OCI-LY7 (cell line): ENCODE measurements around the gene SIAH1. TPM values are rescaled to one million over a fixed set of nuclear protein-coding genes. Genes with fewer than 3 reads are reported as not detected.
A peak's percentile ranks its signal among the peaks of the same experiment; 100 is the strongest.

Experiments
- Bru-seq: library from RNA; stranded (reverse); fragments of 400-500 nt; gene quantifications from one replicate; lab custom pipeline; 2021; lab: Mats Ljungman, UMichigan
- BruChase-seq, 2 experiments: library from RNA; stranded (reverse); fragments of 400-500 nt; gene quantifications; one replicate each; lab custom pipeline; 2021; lab: Mats Ljungman, UMichigan
- BruUV-seq: library from RNA; stranded (reverse); fragments of 400-500 nt; replicated peaks from 2 replicates; lab custom pipeline; 2021; lab: Mats Ljungman, UMichigan
- CTCF ChIA-PET: fragments of 300-600 bp; sonication (Branson Sonifier 250); formaldehyde crosslinking; loops from one replicate; lab custom pipeline; 2022; ENCODE audit warnings: antibody characterized with exemption; ENCODE audit not compliant: unreplicated experiment; lab: Charles Lee
- POLR2A ChIA-PET: fragments of 300-600 bp; sonication (Branson Sonifier 250); formaldehyde crosslinking; loops from one replicate; lab custom pipeline; 2022; ENCODE audit warnings: antibody characterized with exemption; lab: Charles Lee
- DNase-seq: peaks from one replicate; pipeline ENCODE4 v3.0.0-alpha.2; 2015; ENCODE audit warnings: low spot score
- H2AFZ ChIP-seq: fragments of 200-600 bp; sonication (generic), shearing (Covaris generic); 2 replicates; pipeline ENCODE4 v1.6.1; 2014; ENCODE audit warnings: mild to moderate bottlenecking, antibody characterized with exemption, low read length, moderate library complexity
- H3K27ac ChIP-seq: fragments of 200-600 bp; sonication (generic); 2 replicates; pipeline ENCODE4 v1.5.1; 2014; ENCODE audit warnings: mixed run types, low read depth, mild to moderate bottlenecking, moderate library complexity, low read length, inconsistent platforms; ENCODE audit not compliant: poor library complexity, severe bottlenecking
- H3K36me3 ChIP-seq: fragments of 200-600 bp; sonication (generic); 2 replicates; pipeline ENCODE4 v1.6.1; 2014; ENCODE audit warnings: mild to moderate bottlenecking, antibody characterized with exemption, low read length, moderate library complexity, mixed read lengths; ENCODE audit not compliant: insufficient read depth
- H3K4me1 ChIP-seq: fragments of 200-600 bp; sonication (generic); 2 replicates; pipeline ENCODE4 v1.5.1; 2014; ENCODE audit warnings: mild to moderate bottlenecking, low read length; ENCODE audit not compliant: insufficient read depth, poor library complexity, severe bottlenecking
- H3K4me2 ChIP-seq: fragments of 200-600 bp; sonication (generic); 2 replicates; pipeline ENCODE4 v1.6.1; 2014; ENCODE audit warnings: mild to moderate bottlenecking, low read length
- H3K4me3 ChIP-seq: fragments of 200-600 bp; sonication (generic); 2 replicates; pipeline ENCODE4 v1.5.1; 2014; ENCODE audit warnings: mild to moderate bottlenecking, low read depth, low read length; ENCODE audit not compliant: poor library complexity, severe bottlenecking
- H3K79me2 ChIP-seq: fragments of 200-600 bp; sonication (generic); 2 replicates; pipeline ENCODE4 v1.6.1; 2016; ENCODE audit warnings: low read depth, mild to moderate bottlenecking, low read length, moderate library complexity, mixed read lengths; ENCODE audit not compliant: insufficient read depth
- H3K9me2 ChIP-seq: fragments of 200-600 bp; sonication (generic); 2 replicates; pipeline ENCODE4 v1.6.1; 2016; ENCODE audit warnings: mild to moderate bottlenecking, low read length, mixed read lengths; ENCODE audit not compliant: insufficient read depth
- H3K9me3 ChIP-seq: fragments of 200-600 bp; sonication (generic); 2 replicates; pipeline ENCODE4 v1.6.1; 2014; ENCODE audit warnings: mild to moderate bottlenecking, mixed run types, low read length, mixed read lengths
- H4K20me1 ChIP-seq: fragments of 200-600 bp; sonication (generic); 2 replicates; pipeline ENCODE4 v1.6.1; 2014; ENCODE audit warnings: mild to moderate bottlenecking, antibody characterized with exemption, low read length, moderate library complexity, mixed read lengths; ENCODE audit not compliant: insufficient read depth
- CTCF ChIP-seq: fragments of 200-600 bp; sonication (generic); conservative IDR thresholded peaks from 2 replicates; pipeline ENCODE4 v1.5.1; 2014; ENCODE audit warnings: mild to moderate bottlenecking, antibody characterized with exemption, low read length, moderate library complexity, mixed read lengths
- EZH2phosphoT487 ChIP-seq: fragments of 200-600 bp; sonication (generic); IDR thresholded peaks from 2 replicates; pipeline ENCODE4 v1.6.1; 2018; ENCODE audit warnings: low read depth, borderline replicate concordance, mild to moderate bottlenecking, mixed run types, antibody characterized with exemption, low read length, moderate library complexity, mixed read lengths
- intact Hi-C: fragments of 100-400 bp; cut with micrococcal nuclease; formaldehyde crosslinking; loops from one replicate; pipeline ENCODE4 v1.10.0; 2022; ENCODE audit not compliant: unreplicated experiment
- long read RNA-seq: library from polyadenylated mRNA; stranded (forward); transcript quantifications from one replicate; pipeline ENCODE4 v2.0.0, GENCODE V29; 2022
- total RNA-seq, 2 experiments: library from RNA; depleted of rRNA in 1 of 2; stranded (reverse); fragments of >200 nt in 1 of 2; shearing (Covaris generic) in 1 of 2; gene quantifications; 2 replicates each; pipeline ENCODE4 v1.2.3, GENCODE V29; 2014 to 2022

SIAH1 gene
- total RNA-seq (2014; rRNA removed; shearing (Covaris generic)) (15.7 and 22.8 TPM in 2 replicates), total RNA-seq (2022) (18.9 and 23.1 TPM in 2 replicates), Bru-seq, nascent RNA (percentile 91 among the genes with signal in this experiment), BruChase-seq, experiment 1, labeled RNA remaining after a 6-hour chase (percentile 84 among the genes with signal in this experiment), BruChase-seq, experiment 2, labeled RNA remaining after a 2-hour chase (percentile 82 among the genes with signal in this experiment)
- long read RNA-seq, transcript SIAH1-203 (2 exons, 2,147 nt), result major isoform, 45 of 80 reads
- long read RNA-seq, partial matches to known transcripts, result 0 of 80 reads
- long read RNA-seq, other reads (novel, unspliced or antisense), result 32 of 80 reads

- H3K9me2 ChIP-seq, result no peaks in the 10 kb centered on the region
- peaks cover 39% of the 10 kb centered on the region for H3K79me2 ChIP-seq
- peak within 1 kb of the TSS; percentile 75 for H3K4me3 ChIP-seq
- H3K4me2 ChIP-seq, result peak within 1 kb of the TSS; percentile 89
- BruUV-seq, result no TSS peak
- DNase-seq, result peak; percentile 91
- no peaks in the 10 kb centered on the region for H3K9me3 ChIP-seq
- no peaks in the 10 kb centered on the region for H3K36me3 ChIP-seq
- intact Hi-C loops, result loop anchor here (5.0 to 10.0 kb wide), 2 partner anchors 47 to 899 kb away; partner anchors contain the start of gene CBLN1
- H4K20me1 ChIP-seq, result peaks cover 32% of the 10 kb centered on the region
- H2AFZ ChIP-seq, result peak within 1 kb of the TSS; percentile 93
- ChIA-PET POLR2A (interaction anchor here (1.0 kb wide), 1 partner anchor 46 kb away, joined by 3 read pairs; no protein-coding TSS in a partner anchor), CTCF (no interaction called here)
- H3K4me1 ChIP-seq, result peaks cover 17% of the 10 kb centered on the region
- peak within 1 kb of the TSS; percentile 52 for H3K27ac ChIP-seq
- TF ChIP-seq CTCF (no peak), EZH2phosphoT487 (no peak)
Observed at GRCh38 chr16:48385253-48386150, at the start of gene SIAH1. TSS of gene SIAH1 (minus strand) at chr16:48385413. CDS start at chr16:48362428, 22,985 bp downstream.

GRCh38 chr16:48434653-48435317 lies 49.6 kb upstream of the SIAH1 start:
- no peaks in the 10 kb centered on the region for H3K79me2 ChIP-seq
- no peaks in the 10 kb centered on the region for H3K9me2 ChIP-seq
- ChIA-PET POLR2A (interaction anchor here (1.3 kb wide), 1 partner anchor 9 kb away, joined by 3 read pairs; no protein-coding TSS in a partner anchor), CTCF (interaction anchor here (0.6 kb wide), 1 partner anchor 13 kb away, joined by 3 read pairs; no protein-coding TSS in a partner anchor)
- peak overlapping the region; percentile 60 for H2AFZ ChIP-seq
- peak overlapping the region; percentile 71 for H3K27ac ChIP-seq
- peak overlapping the region; percentile 55 for H3K4me2 ChIP-seq
- H4K20me1 ChIP-seq, result no peaks in the 10 kb centered on the region
- no peak for TF ChIP-seq EZH2phosphoT487
- no peak for TF ChIP-seq CTCF
- H3K9me3 ChIP-seq, result no peaks in the 10 kb centered on the region
- intact Hi-C loops, result loop anchor here (2.0 to 5.0 kb wide), 2 partner anchors 47 to 82 kb away; partner anchors contain the start of gene SIAH1
- H3K36me3 ChIP-seq, result no peaks in the 10 kb centered on the region
- peak; percentile 53 for DNase-seq
- no peak overlapping the region for H3K4me3 ChIP-seq
- no TSS peak for BruUV-seq
- peaks cover 50% of the 10 kb centered on the region for H3K4me1 ChIP-seq
